BJ (cell line): ENCODE data around the gene PYGL. TPM values are rescaled to one million over a fixed set of nuclear protein-coding genes. Genes with fewer than 3 reads are reported as not detected.

Experiments used
- CTCF ChIA-PET: fragments of 350-600 bp; formaldehyde crosslinking; extraction: SDS; loops from one replicate; lab custom pipeline; 2021; ENCODE audit warnings: antibody characterized with exemption, inconsistent platforms; lab: Yijun Ruan, JAX
- POLR2A ChIA-PET: fragments of 300-600 bp; sonication (Branson Sonifier 250); formaldehyde crosslinking; extraction: SDS; loops from one replicate; lab custom pipeline; 2021; ENCODE audit warnings: antibody characterized with exemption; lab: Charles Lee
- DNase-seq: peaks from one replicate; pipeline ENCODE4 v3.0.0-alpha.2; 2011; ENCODE audit warnings: low read depth
- H3K27me3 ChIP-seq: 2 replicates; pipeline ENCODE4 v1.6.0; 2011; ENCODE audit warnings: low read length; ENCODE audit not compliant: control insufficient read depth, insufficient read depth
- H3K36me3 ChIP-seq: 2 replicates; pipeline ENCODE4 v1.5.1; 2011; ENCODE audit warnings: low read length; ENCODE audit not compliant: control insufficient read depth, insufficient read depth
- H3K4me3 ChIP-seq: 2 replicates; pipeline ENCODE4 v1.5.1; 2011; ENCODE audit warnings: low read depth, mild to moderate bottlenecking, control low read depth, low read length
- CTCF ChIP-seq: IDR thresholded peaks from 2 replicates; pipeline ENCODE4 v1.5.1; 2011; ENCODE audit warnings: low read depth, mild to moderate bottlenecking, control low read depth, inconsistent platforms, low read length, moderate library complexity; ENCODE audit not compliant: insufficient read depth
- polyA minus RNA-seq: library from RNA; depleted of rRNA, polyadenylated mRNA; stranded (reverse); fragments of >200 nt; gene quantifications from 2 replicates; pipeline ENCODE4 v1.2.3, GENCODE V29; 2011; rRNA and poly(A)+ RNA removed
- polyA plus RNA-seq: library from polyadenylated mRNA; depleted of rRNA; stranded (reverse); fragments of >200 nt; gene quantifications from 2 replicates; pipeline ENCODE4 v1.2.3, GENCODE V29; 2011; rRNA removed

PYGL gene
- polyA plus RNA-seq (36.0 and 36.4 TPM in 2 replicates), polyA minus RNA-seq (19.7 and 21.5 TPM in 2 replicates)

- CTCF ChIA-PET: interaction anchor here (1.0 to 2.4 kb wide), 3 partner anchors 11 to 85 kb away, joined by 3 to 13 read pairs (median 4); no protein-coding TSS in a partner anchor
- no peak for DNase-seq
- Histone ChIP-seq H3K27me3 (no peaks in the 10 kb centered on the region), H3K36me3 (no peaks in the 10 kb centered on the region), H3K4me3 (peak within 1 kb of the TSS; percentile 84)
- TF ChIP-seq CTCF: no peak
- POLR2A ChIA-PET: interaction anchor here (0.5 to 0.9 kb wide), 3 partner anchors 11 to 831 kb away, joined by 3 to 6 read pairs (median 3); no protein-coding TSS in a partner anchor
These were observed at the start of gene PYGL for GRCh38 chr14:50943943-50944646. Gene PYGL, minus strand, starts transcription at chr14:50944483. Its CDS starts 80 bp downstream, at chr14:50944403.

- DNase-seq: no peak
- TF ChIP-seq CTCF: no peak
- Histone ChIP-seq H3K27me3 (peaks cover 7% of the 10 kb centered on the region), H3K36me3 (no peaks in the 10 kb centered on the region), H3K4me3 (no peak overlapping the region)
- ChIA-PET CTCF (no interaction called here), POLR2A (interaction anchor here (0.6 kb wide), 1 partner anchor 21 kb away, joined by 7 read pairs; no protein-coding TSS in a partner anchor)
These were observed 41.6 kb upstream of the PYGL start for GRCh38 chr14:50985859-50986331.

GRCh38 chr14:50985124-50985858 is 41.0 kb upstream of the PYGL start:
- peaks cover 12% of the 10 kb centered on the region for H3K27me3 ChIP-seq
- H3K36me3 ChIP-seq: no peaks in the 10 kb centered on the region
- DNase-seq: no peak
- POLR2A ChIA-PET: interaction anchor here (0.6 kb wide), 1 partner anchor 21 kb away, joined by 7 read pairs; no protein-coding TSS in a partner anchor
- no peak for TF ChIP-seq CTCF
- CTCF ChIA-PET: no interaction called here
- H3K4me3 ChIP-seq: no peak overlapping the region

GRCh38 chr14:50984036-50984710 is 39.9 kb upstream of the PYGL start:
- no peak for DNase-seq
- POLR2A ChIA-PET: no interaction called here
- CTCF ChIA-PET: no interaction called here

More at GRCh38 chr14:50984036-50984710, 39.9 kb upstream of the PYGL start:
- H3K36me3 ChIP-seq: no peaks in the 10 kb centered on the region
- no peak overlapping the region for H3K4me3 ChIP-seq
- H3K27me3 ChIP-seq: peaks cover 12% of the 10 kb centered on the region
- TF ChIP-seq CTCF: no peak
